ENCODE results near the gene WFDC5. TPM values are rescaled to one million over a fixed set of nuclear protein-coding genes. Genes with fewer than 3 reads are reported as not detected.
A peak's percentile ranks its signal among the peaks of the same experiment; 100 is the strongest.

Gene WFDC5
- total and polyA plus RNA-seq, 9 of the 15 experiments (the other 6 are each of a cell fraction or from before 2014, with no cell fraction given), result not detected

GRCh38 chr20:45070932-45071632, 43.9 kb downstream of the WFDC5 start (continued):
- TF ChIP-seq BACH1 (tag; IDR thresholded peaks at IDR 0.05) (0 out of 2 replicates have a peak, but pooled peaks have one; percentile 57), HDAC3 (IDR thresholded peaks at IDR 0.05; ENCODE audit: borderline replicate concordance, partially characterized antibody) (peak; percentile 55), SP1 (CRISPR knock-in tag; IDR thresholded peaks at IDR 0.05) (no peak), NCOA4 (IDR thresholded peaks at IDR 0.05; ENCODE audit: partially characterized antibody) (no peak), CHD1 (IDR thresholded peaks at IDR 0.05; ENCODE audit: low read length) (no peak), E2F4 (CRISPR knock-in tag; IDR thresholded peaks at IDR 0.05; ENCODE audit: low read depth) (no peak), ZBTB7A (IDR thresholded peaks at IDR 0.05; ENCODE audit: borderline replicate concordance, control insufficient read depth, low read depth, low read length) (no peak), DDX20 (tag; IDR thresholded peaks at IDR 0.05; ENCODE audit: low read depth) (peak; percentile 55; the same call in 1 of the 2 replicates), NR2F6 (CRISPR knock-in tag; IDR thresholded peaks at IDR 0.05) (no peak), POLR2A (conservative IDR thresholded peaks at IDR 0.05) (no peak), ZNF707 (CRISPR knock-in tag; conservative IDR thresholded peaks at IDR 0.05) (no peak), SMARCA5 (IDR thresholded peaks at IDR 0.05) (no peak), TEAD1 (CRISPR knock-in tag; IDR thresholded peaks at IDR 0.05) (peak in 1 of 2 experiments; percentile 58; a peak in 2 of 4 replicates), NEUROD1 (IDR thresholded peaks at IDR 0.05; ENCODE audit: borderline replicate concordance, low read depth, low read length, partially characterized antibody) (peak; percentile 64), POLR3G (IDR thresholded peaks at IDR 0.05; ENCODE audit: extremely low read depth, insufficient read length, insufficient replicate concordance) (no peak), POLR2AphosphoS5 (IDR thresholded peaks at IDR 0.05; ENCODE audit: control insufficient read depth, insufficient read depth, low read depth, low read length) (peak; percentile 34; the same call in 1 of the 2 replicates), NR2C1 (IDR thresholded peaks at IDR 0.05) (0 out of 2 replicates have a peak, but pooled peaks have one; percentile 53), NR2C1 (tag; IDR thresholded peaks at IDR 0.05) (peak; percentile 87), POLR2AphosphoS2 (IDR thresholded peaks at IDR 0.05; ENCODE audit: low read length) (no peak), ZNF57 (CRISPR knock-in tag; IDR thresholded peaks at IDR 0.05) (no peak), PKNOX1 (IDR thresholded peaks at IDR 0.05) (peak; percentile 92), NELFE (IDR thresholded peaks at IDR 0.05; ENCODE audit: insufficient read depth, insufficient read length) (no peak), MYNN (IDR thresholded peaks at IDR 0.05) (no peak), MYNN (CRISPR knock-in tag; IDR thresholded peaks at IDR 0.05) (no peak), CREM (IDR thresholded peaks at IDR 0.05; ENCODE audit: low read depth) (peak; percentile 49; the same call in 1 of the 2 replicates), DPF2 (IDR thresholded peaks at IDR 0.05) (peak; percentile 97), TRIM25 (IDR thresholded peaks at IDR 0.05; ENCODE audit: borderline replicate concordance) (no peak), ZNF175 (CRISPR knock-in tag; IDR thresholded peaks at IDR 0.05; ENCODE audit: low read depth) (0 out of 2 replicates have a peak, but pooled peaks have one; percentile 23)

Measured in K562 (cell line).